GOT3 (cell line): ENCODE data around the gene EIF4A2.
"Not testable (repeated sequence)": the region's sequence is repeated elsewhere in the genome, so short reads cannot be mapped to it uniquely, and the experiment has no call there.

ENCODE experiments used
- DNase-seq: peaks from one replicate; lab custom pipeline; 2025; ENCODE audit warnings: mixed read lengths; lab: John Stamatoyannopoulos, UW

The EIF4A2 gene

GRCh38 chr3:186784820-186785494, 1.6 kb downstream of the EIF4A2 start:
- no peak for DNase-seq

DNA sequence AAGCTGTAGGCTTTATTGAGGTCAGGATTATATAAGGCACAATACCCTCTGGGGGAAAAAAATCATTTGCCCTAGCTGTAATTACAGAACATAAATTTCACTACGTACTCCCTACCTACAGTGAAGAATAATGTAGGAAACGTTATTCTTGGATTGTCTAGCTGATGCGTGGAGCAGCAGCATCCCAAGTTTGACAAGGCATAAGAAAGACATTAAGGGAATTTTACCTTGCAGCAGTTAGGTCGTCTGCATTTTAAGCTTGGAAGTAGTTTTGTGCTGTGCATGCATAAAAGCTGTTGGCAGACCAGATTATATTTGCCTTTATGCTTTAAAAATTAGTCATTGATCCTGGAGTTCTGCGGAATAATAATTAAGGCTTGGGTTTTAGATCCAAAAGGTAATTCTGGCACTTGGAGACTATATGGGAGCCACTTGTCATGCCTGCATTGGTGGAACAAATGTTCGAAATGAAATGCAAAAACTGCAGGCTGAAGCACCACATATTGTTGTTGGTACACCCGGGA, 2.2 kb downstream of the EIF4A2 start:
- DNase-seq, result no peak

GRCh38 chr3:186786922-186787321, 3.5 kb downstream of the EIF4A2 start:
- no peak for DNase-seq

DNA sequence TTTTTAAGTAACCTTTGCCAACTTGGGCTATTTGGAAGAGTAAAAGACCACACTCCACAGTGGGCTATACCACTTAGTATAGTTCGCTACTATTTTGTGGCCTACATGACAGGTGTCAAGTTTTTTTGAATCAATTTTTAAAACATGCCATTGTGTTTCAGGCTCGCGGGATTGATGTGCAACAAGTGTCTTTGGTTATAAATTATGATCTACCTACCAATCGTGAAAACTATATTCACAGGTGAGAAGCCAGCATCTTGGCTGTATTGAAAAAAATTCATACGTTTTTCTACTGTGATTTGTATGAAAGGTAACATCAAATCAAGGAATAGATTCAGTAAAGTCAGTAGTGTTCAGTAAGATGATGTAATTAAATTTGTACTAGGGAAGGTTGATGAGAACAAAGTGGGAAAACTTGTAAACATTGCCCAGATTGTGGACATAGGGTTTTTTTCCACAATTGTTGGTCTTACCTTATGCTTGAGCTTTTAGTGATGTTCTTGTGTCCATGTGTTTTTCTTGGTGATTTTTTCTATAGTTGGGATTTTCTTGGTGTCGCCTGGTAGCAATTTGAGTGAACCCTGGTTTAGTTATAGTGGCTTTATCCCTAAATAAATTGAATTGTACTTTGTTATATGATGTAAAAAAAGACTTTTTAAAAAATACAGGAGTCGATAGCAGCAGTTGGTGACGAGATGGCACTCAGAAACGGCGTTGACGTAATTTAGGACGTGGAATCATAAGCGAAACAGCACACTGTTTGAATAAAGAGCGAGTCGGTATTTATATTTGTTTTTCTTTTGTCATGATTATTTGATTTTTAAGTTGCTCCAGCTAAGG, 4.5 kb downstream of the EIF4A2 start:
- no peak for DNase-seq

- no peak for DNase-seq
These were observed 5.3 kb downstream of the EIF4A2 start for GRCh38 chr3:186788482-186789370.

DNA sequence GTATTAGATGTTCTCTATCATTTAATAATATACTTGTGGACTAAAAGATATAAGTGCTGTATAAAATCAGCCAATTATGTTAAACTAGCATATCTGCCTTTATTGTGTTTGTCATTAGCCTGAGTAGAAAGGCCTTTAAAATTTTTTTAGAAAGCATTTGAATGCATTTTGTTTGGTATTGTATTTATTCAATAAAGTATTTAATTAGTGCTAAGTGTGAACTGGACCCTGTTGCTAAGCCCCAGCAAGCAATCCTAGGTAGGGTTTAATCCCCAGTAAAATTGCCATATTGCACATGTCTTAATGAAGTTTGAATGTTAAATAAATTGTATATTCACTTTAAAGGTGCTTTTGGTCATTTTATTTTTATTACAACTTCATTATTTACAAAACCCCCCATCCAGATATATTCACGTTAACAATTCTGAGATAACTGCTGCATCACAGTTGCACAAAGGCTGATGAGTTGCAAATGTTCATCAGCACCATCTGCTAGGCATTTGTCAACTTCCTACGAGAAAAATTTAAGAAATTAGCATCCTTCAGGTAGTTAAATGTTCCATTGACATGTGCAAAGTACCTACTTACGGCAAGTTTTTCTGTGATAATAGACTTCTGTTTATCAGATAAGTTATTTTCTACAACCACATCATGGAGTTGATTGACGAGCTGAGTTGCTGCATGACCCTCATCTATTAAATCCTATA, 6.3 kb downstream of the EIF4A2 start:
- DNase-seq, result no peak

- DNase-seq, result no peak
These were observed 7.0 kb downstream of the EIF4A2 start for GRCh38 chr3:186790261-186790981.

GRCh38 chr3:186798239-186798874, 15.0 kb downstream of the EIF4A2 start:
- no peak for DNase-seq

- no peak for DNase-seq
These were observed 16.9 kb downstream of the EIF4A2 start for GRCh38 chr3:186800285-186800684.

- no peak for DNase-seq
These were observed 19.3 kb downstream of the EIF4A2 start for GRCh38 chr3:186802701-186803100.

DNA sequence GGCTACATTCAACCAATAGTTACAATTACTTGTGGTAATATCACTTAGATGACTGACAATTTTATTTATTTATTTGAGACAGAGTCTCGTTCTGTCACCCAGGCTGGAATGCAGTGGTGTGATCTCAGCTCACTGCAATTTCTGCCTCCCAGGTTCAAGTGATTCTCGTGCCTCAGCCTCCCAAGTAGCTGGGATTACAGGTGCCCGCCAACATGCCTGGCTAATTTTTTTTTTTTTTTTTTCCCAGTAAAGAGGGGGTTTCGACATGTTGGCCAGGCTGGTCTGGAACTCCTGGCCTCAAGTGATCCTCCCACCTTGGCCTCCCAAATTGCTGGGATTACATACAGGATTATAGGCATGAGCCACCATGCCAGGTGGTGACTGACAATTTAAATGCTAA, 20.1 kb downstream of the EIF4A2 start:
- DNase-seq, result not testable (repeated sequence)

DNA sequence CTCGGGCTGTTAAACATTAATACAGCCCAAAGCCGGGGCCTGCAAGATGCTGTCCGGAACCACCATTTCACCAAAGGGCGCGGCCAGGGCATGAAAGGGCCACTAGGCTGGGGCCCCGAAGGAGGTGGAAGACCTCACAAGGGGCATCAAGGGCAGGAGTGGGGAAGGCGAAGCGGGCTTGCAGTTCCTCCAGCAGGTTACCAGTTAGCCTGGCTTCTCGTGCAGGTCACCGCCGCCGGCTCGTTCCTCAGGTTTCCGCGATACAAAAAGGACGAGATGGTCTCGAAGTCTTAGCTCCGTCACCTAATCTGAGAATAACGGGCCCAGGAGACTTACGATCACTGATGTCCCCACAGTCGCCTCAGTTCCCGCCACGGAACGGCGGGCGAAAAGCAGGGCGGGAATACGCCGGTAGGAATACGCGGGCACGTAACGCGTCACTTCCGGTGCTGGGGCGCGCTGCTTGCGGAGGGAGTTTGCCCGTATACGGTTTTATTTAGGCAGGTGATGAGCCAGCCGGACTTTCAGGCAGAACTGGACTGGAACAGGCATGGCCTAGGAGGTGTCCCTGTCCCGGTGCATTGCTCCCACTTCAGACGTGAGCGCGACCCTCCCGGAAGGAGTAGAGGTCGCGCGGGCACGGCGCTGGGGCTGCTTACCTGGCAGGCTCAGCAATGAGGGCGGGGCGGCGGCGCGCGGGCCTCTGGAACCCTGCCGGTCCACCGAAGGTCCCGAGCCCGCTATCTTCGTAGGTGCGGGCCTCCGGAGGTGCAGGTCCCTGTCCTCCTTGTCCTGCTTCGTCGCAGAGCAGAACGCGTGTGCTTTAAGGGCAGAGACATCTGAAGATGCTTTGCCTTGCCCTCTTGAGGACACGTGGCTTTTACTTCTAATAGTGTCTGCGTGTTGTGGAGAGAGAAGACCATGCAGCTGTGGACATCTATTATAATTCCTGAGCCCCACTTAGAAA, 23.0 kb downstream of the EIF4A2 start, which contains the start of gene RFC4:
Gene RFC4, minus strand, starts transcription at position 394 of the 967 bp plus-strand sequence. CDS start 1,769 bp downstream, outside the sequence.
- peak; percentile 41 for DNase-seq

- DNase-seq, result no peak
These were observed 23.9 kb downstream of the EIF4A2 start for GRCh38 chr3:186807231-186807630.

DNA sequence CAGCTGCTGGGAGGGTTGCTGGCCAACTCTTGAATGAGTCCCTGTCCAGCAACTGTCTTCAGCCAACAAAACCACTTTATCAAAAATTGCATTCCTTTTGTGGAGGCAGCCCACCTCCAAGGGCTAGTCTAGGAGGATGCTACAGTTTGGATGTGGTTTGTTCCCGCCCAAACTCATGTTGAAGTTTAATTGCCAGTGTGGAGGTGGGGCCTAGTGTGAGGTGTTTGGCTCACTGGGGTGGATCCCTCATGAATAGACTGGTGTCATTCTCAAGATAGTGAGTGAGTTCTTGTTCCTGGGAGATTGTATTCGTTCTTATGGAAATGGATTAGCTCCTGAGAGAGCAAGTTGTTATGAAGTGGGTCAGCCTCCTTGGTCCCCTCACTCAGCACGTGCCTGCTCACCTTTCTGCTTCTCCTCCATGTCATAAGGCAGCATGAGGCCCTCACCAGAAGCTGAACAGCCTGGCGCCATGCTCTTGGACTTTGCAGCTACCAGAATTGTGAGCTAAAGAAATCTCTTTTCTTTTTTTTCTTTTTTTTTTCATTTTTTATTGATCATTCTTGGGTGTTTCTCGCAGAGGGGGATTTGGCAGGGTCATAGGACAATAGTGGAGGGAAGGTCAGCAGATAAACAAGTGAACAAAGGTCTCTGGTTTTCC, 27.1 kb downstream of the EIF4A2 start:
- DNase-seq, result no peak

- DNase-seq, result not testable (repeated sequence)
These were observed 27.9 kb downstream of the EIF4A2 start for GRCh38 chr3:186811313-186811712.

DNA sequence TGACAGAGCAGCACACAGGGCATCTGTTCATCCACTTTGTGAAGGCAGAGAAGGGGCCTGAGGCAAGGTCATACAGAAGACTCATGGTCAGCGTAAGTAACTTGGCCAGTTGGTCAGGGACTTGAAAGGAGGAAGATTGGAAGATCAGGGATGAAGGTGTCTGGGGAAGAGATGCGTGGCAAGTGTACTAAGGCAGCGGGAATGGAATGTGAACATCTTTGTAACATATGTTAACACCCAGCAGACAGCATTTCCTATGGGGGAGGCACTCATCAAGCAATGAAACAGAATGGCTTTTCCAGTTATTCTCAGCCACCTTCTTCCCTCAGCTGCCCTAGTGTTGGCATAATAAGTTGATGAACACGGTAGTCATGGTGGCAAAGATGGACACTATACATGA, 30.7 kb downstream of the EIF4A2 start:
- DNase-seq, result no peak

- no peak for DNase-seq
These were observed 32.1 kb downstream of the EIF4A2 start for GRCh38 chr3:186815435-186815834.

DNA sequence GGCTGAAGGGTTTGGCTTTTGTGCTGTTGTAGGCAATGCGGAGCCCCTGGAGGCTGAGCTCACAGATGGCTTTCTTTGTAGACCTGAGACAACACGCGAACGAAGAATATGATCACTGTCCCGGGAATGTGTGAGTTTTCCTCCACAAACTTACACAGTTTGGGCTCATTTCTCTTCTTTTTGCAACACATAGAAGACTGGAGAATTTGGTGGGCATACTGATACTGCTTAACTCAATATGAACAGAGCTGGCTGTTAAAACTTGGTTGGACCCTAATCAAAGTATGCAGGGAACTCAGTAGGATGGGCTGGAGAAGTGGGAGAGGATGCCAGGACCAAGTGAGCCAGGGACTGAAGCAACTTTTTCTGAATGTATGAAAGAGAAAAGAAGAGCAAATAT, 35.1 kb downstream of the EIF4A2 start:
- DNase-seq, result no peak
